ENCODE results near the gene OR10H4.

- TF ChIP-seq CTCF (IDR thresholded peaks at IDR 0.05), result no peak
- no peak for TF ChIP-seq EP300 (IDR thresholded peaks at IDR 0.05)
These were observed 48.3 kb upstream of the OR10H4 start for GRCh38 chr19:15900504-15900903.

All from ovary (tissue), 3 donors.